Fibroblast of lung (primary cell): ENCODE results near the gene SMARCAL1.

Experiments
- EZH2 ChIP-seq: IDR thresholded peaks from 2 replicates; pipeline ENCODE4 v1.5.1; 2012; ENCODE audit warnings: low read length, control low read depth, mild to moderate bottlenecking; ENCODE audit errors: missing control alignments
- TF ChIP-seq, protein P1 (sequence below), 2 donors: IDR thresholded peaks in 1 of 2; conservative IDR thresholded peaks in 1 of 2; 1 replicate in 1 of 2; 2 replicates in 1 of 2; pipeline ENCODE4 v1.5.1; 2011 to 2012; ENCODE audit warnings: low read length in 2 of 2, control low read depth in 1 of 2, inconsistent platforms in 1 of 2, low read depth in 1 of 2, mild to moderate bottlenecking in 1 of 2

DNA sequence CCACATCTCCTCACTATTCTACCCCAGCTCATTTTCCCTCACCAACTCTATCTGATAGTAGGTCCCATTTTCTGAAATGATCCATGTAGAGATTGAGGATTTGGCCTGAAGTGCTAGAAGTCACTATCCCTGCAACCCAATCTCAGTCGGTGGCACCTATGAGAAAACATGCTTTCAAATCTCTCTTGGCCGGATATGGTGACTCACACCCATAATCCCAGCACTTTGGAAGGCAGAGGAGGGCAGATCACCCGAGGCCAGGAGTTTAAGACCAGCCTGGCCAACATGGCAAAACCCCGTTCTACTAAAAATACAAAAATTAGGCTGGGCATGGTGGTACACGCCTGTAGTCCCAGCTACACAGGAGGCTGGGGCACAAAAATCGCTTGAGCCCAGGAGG, 20.9 kb upstream of the SMARCAL1 start:
- TF ChIP-seq, protein P1, sequence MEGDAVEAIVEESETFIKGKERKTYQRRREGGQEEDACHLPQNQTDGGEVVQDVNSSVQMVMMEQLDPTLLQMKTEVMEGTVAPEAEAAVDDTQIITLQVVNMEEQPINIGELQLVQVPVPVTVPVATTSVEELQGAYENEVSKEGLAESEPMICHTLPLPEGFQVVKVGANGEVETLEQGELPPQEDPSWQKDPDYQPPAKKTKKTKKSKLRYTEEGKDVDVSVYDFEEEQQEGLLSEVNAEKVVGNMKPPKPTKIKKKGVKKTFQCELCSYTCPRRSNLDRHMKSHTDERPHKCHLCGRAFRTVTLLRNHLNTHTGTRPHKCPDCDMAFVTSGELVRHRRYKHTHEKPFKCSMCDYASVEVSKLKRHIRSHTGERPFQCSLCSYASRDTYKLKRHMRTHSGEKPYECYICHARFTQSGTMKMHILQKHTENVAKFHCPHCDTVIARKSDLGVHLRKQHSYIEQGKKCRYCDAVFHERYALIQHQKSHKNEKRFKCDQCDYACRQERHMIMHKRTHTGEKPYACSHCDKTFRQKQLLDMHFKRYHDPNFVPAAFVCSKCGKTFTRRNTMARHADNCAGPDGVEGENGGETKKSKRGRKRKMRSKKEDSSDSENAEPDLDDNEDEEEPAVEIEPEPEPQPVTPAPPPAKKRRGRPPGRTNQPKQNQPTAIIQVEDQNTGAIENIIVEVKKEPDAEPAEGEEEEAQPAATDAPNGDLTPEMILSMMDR (conservative IDR thresholded peaks at IDR 0.05 in 1 of 2, IDR thresholded peaks at IDR 0.05 in 1 of 2; ENCODE audit: low read depth in 1 of 2, low read length in 2 of 2): no peak
- TF ChIP-seq EZH2: no peak
